PC-9 (cell line): ENCODE data around the gene WDR7. TPM values are rescaled to one million over a fixed set of nuclear protein-coding genes. Genes with fewer than 3 reads are reported as not detected.

Source experiments
- BruUV-seq: library from RNA; stranded (reverse); fragments of 400-500 nt; replicated peaks from 2 replicates; lab custom pipeline; 2021; lab: Mats Ljungman, UMichigan
- CTCF ChIA-PET: fragments of 300-600 bp; sonication (Branson Sonifier 250); formaldehyde crosslinking; loops from one replicate; lab custom pipeline; 2022; ENCODE audit warnings: antibody characterized with exemption; lab: Charles Lee
- POLR2A ChIA-PET: fragments of 300-600 bp; sonication (Branson Sonifier 250); formaldehyde crosslinking; loops from one replicate; lab custom pipeline; 2022; ENCODE audit warnings: antibody characterized with exemption; ENCODE audit not compliant: unreplicated experiment; lab: Charles Lee
- DNase-seq, 2 experiments: peaks; one replicate each; pipeline versions ENCODE4 v3.0.0 to v3.0.0-alpha.2; 2015 to 2022; ENCODE audit warnings: mixed read lengths in 1 of 2
- H2AFZ ChIP-seq: fragments of 200-600 bp; sonication (generic); 2 replicates; pipeline ENCODE4 v1.8.1; 2017; ENCODE audit warnings: antibody characterized with exemption
- H3F3A ChIP-seq: fragments of 200-600 bp; sonication (generic); 2 replicates; pipeline ENCODE4 v1.8.1; 2017; ENCODE audit warnings: antibody characterized with exemption, mild to moderate bottlenecking, low read depth; ENCODE audit not compliant: insufficient read depth
- H3K27ac ChIP-seq: fragments of 200-600 bp; sonication (generic); 2 replicates; pipeline ENCODE4 v1.6.1; 2016; ENCODE audit warnings: mixed run types
- H3K27me3 ChIP-seq: fragments of 200-600 bp; sonication (generic); 2 replicates; pipeline ENCODE4 v1.6.1; 2016; ENCODE audit warnings: low read depth, mixed run types; ENCODE audit not compliant: insufficient read depth
- H3K36me3 ChIP-seq: fragments of 200-600 bp; sonication (generic); 2 replicates; pipeline ENCODE4 v1.6.1; 2016; ENCODE audit warnings: low read depth, mixed run types
- H3K4me1 ChIP-seq: fragments of 200-600 bp; sonication (generic); replicated peaks from 2 replicates; pipeline ENCODE4 v1.6.1; 2016; ENCODE audit warnings: mixed run types; ENCODE audit not compliant: insufficient read depth
- H3K4me2 ChIP-seq: fragments of 200-600 bp; sonication (generic); 2 replicates; pipeline ENCODE4 v1.6.1; 2017; ENCODE audit warnings: mixed run types
- H3K4me3 ChIP-seq: fragments of 200-600 bp; sonication (generic); 2 replicates; pipeline ENCODE4 v1.6.1; 2016; ENCODE audit warnings: mixed run types
- H3K79me2 ChIP-seq: fragments of 200-600 bp; sonication (generic); 2 replicates; pipeline ENCODE4 v1.6.1; 2017; ENCODE audit warnings: low read depth, mixed run types
- H3K9me2 ChIP-seq: fragments of 200-600 bp; sonication (generic); 2 replicates; pipeline ENCODE4 v1.8.1; 2017; ENCODE audit warnings: mild to moderate bottlenecking; ENCODE audit not compliant: insufficient read depth
- H3K9me3 ChIP-seq: fragments of 200-600 bp; sonication (generic); 2 replicates; pipeline ENCODE4 v1.8.1; 2016; ENCODE audit warnings: low read depth; ENCODE audit not compliant: insufficient read depth
- H4K20me1 ChIP-seq: fragments of 200-600 bp; sonication (generic); 2 replicates; pipeline ENCODE4 v1.8.1; 2017; ENCODE audit not compliant: insufficient read depth
- CTCF ChIP-seq: fragments of 200-600 bp; sonication (generic); conservative IDR thresholded peaks from 2 replicates; pipeline ENCODE4 v1.6.1; 2017; ENCODE audit warnings: mixed run types, antibody characterized with exemption, mild to moderate bottlenecking, moderate library complexity
- EZH2 ChIP-seq: fragments of 200-600 bp; sonication (generic); IDR thresholded peaks from 2 replicates; pipeline ENCODE4 v1.8.0; 2017; ENCODE audit warnings: antibody characterized with exemption, low read depth
- intact Hi-C: fragments of 100-400 bp; cut with micrococcal nuclease; formaldehyde crosslinking; loops from one replicate; pipeline ENCODE4 v1.10.0; 2022; ENCODE audit not compliant: unreplicated experiment
- total RNA-seq: library from RNA; stranded (reverse); gene quantifications from 2 replicates; pipeline ENCODE4 v1.2.3, GENCODE V29; 2021

The WDR7 gene
- total RNA-seq, 1 experiment from 2014 or later = 7.7 TPM

GRCh38 chr18:56637176-56637575, 14.0 kb upstream of the WDR7 start:
- Histone ChIP-seq H3K27ac (peak overlapping the region; percentile 96; the same call in 1 of the 2 replicates), H4K20me1 (peaks cover 55% of the 10 kb centered on the region), H3K36me3 (peaks cover 26% of the 10 kb centered on the region; the same call in 1 of the 2 replicates), H3K79me2 (peaks cover 62% of the 10 kb centered on the region), H3K9me2 (no peaks in the 10 kb centered on the region), H2AFZ (no peak overlapping the region), H3K4me1 (peaks cover 40% of the 10 kb centered on the region), H3K4me3 (peak overlapping the region; percentile 96), H3K27me3 (no peaks in the 10 kb centered on the region), H3K9me3 (no peaks in the 10 kb centered on the region), H3K4me2 (peak overlapping the region; percentile 94), H3F3A (peaks cover 18% of the 10 kb centered on the region; the same call in 1 of the 2 replicates)
- POLR2A ChIA-PET = no interaction called here
- no peak for DNase-seq
- intact Hi-C loops = no loop called here
- no peak for TF ChIP-seq CTCF
- TF ChIP-seq EZH2 = no peak
- BruUV-seq = TSS peak; percentile 50
- CTCF ChIA-PET = no interaction called here

GRCh38 chr18:56637711-56638231, 13.4 kb upstream of the WDR7 start:
- peak; percentile 31 to 53 for DNase-seq
- ChIA-PET POLR2A (no interaction called here), CTCF (interaction anchor here (0.6 kb wide), 1 partner anchor 14 kb away, joined by 7 read pairs; no protein-coding TSS in a partner anchor)

More at GRCh38 chr18:56637711-56638231, 13.4 kb upstream of the WDR7 start:
- peaks cover 56% of the 10 kb centered on the region for H3K79me2 ChIP-seq
- peak overlapping the region; percentile 94 for H3K4me2 ChIP-seq
- peak overlapping the region; percentile 82 for H2AFZ ChIP-seq
- H4K20me1 ChIP-seq = peaks cover 49% of the 10 kb centered on the region
- no peaks in the 10 kb centered on the region for H3K9me3 ChIP-seq
- peaks cover 18% of the 10 kb centered on the region; the same call in 1 of the 2 replicates for H3F3A ChIP-seq
- H3K4me1 ChIP-seq = peaks cover 40% of the 10 kb centered on the region
- H3K27me3 ChIP-seq = no peaks in the 10 kb centered on the region
- no peaks in the 10 kb centered on the region for H3K9me2 ChIP-seq
- H3K36me3 ChIP-seq = peaks cover 20% of the 10 kb centered on the region; the same call in 1 of the 2 replicates
- intact Hi-C loops = no loop called here
- peak overlapping the region; percentile 96 for H3K4me3 ChIP-seq
- TF ChIP-seq EZH2 (no peak), CTCF (no peak)
- BruUV-seq = no TSS peak
- peak overlapping the region; percentile 96 for H3K27ac ChIP-seq
